ENCODE measurements around the gene MST1R.
"Not testable (repeated sequence)": the region's sequence is repeated elsewhere in the genome, so short reads cannot be mapped to it uniquely, and the experiment has no call there.

MST1R gene

GRCh38 chr3:49929291-49930167 lies 25.9 kb upstream of the MST1R start, which contains the start of gene MON1A:
Gene MON1A, minus strand, starts transcription at chr3:49929811. Its CDS starts 16,465 bp downstream, at chr3:49913346.
- Histone ChIP-seq H3K9me3 (ENCODE audit: control insufficient read depth, insufficient read depth, low read length) (no peaks in the 10 kb centered on the region), H3K27me3 (ENCODE audit: control insufficient read depth, insufficient read depth, low read length) (no peaks in the 10 kb centered on the region), H3K4me1 (ENCODE audit: control insufficient read depth, insufficient read depth, low read length) (no peaks in the 10 kb centered on the region; the same call in 1 of the 2 replicates), H3K27ac (ENCODE audit: low read length) (no peak within 1 kb of the TSS), H3K4me3 (ENCODE audit: low read length) (peak within 1 kb of the TSS; percentile 55), H3K36me3 (ENCODE audit: control insufficient read depth, insufficient read depth, low read length) (no peaks in the 10 kb centered on the region)
- DNase-seq (ENCODE audit: low read depth, low spot score), result no peak
- no CpG with 5 or more reads among the region's 56 CpGs for WGBS (ENCODE audit: insufficient coverage, insufficient read length)

- no peak for DNase-seq (ENCODE audit: low read depth, low spot score)
- Histone ChIP-seq H3K27ac (ENCODE audit: low read length) (no peak overlapping the region), H3K4me1 (ENCODE audit: control insufficient read depth, insufficient read depth, low read length) (no peaks in the 10 kb centered on the region; the same call in 1 of the 2 replicates), H3K27me3 (ENCODE audit: control insufficient read depth, insufficient read depth, low read length) (no peaks in the 10 kb centered on the region), H3K9me3 (ENCODE audit: control insufficient read depth, insufficient read depth, low read length) (no peaks in the 10 kb centered on the region), H3K36me3 (ENCODE audit: control insufficient read depth, insufficient read depth, low read length) (no peaks in the 10 kb centered on the region), H3K4me3 (ENCODE audit: low read length) (no peak overlapping the region)
- WGBS (ENCODE audit: insufficient coverage, insufficient read length), result no CpG with 5 or more reads among the region's 5 CpGs
Observed at GRCh38 chr3:49928481-49929017, 24.9 kb upstream of the MST1R start.

GRCh38 chr3:49927798-49928197 lies 24.1 kb upstream of the MST1R start:
- Histone ChIP-seq H3K36me3 (ENCODE audit: control insufficient read depth, insufficient read depth, low read length) (no peaks in the 10 kb centered on the region), H3K27me3 (ENCODE audit: control insufficient read depth, insufficient read depth, low read length) (no peaks in the 10 kb centered on the region), H3K4me3 (ENCODE audit: low read length) (no peak overlapping the region), H3K27ac (ENCODE audit: low read length) (no peak overlapping the region), H3K9me3 (ENCODE audit: control insufficient read depth, insufficient read depth, low read length) (no peaks in the 10 kb centered on the region), H3K4me1 (ENCODE audit: control insufficient read depth, insufficient read depth, low read length) (no peaks in the 10 kb centered on the region; the same call in 1 of the 2 replicates)
- DNase-seq (ENCODE audit: low read depth, low spot score), result no peak
- WGBS (ENCODE audit: insufficient coverage, insufficient read length), result no CpG with 5 or more reads among the region's 5 CpGs

- Histone ChIP-seq H3K27me3 (ENCODE audit: control insufficient read depth, insufficient read depth, low read length) (no peaks in the 10 kb centered on the region), H3K27ac (ENCODE audit: low read length) (no peak overlapping the region), H3K4me1 (ENCODE audit: control insufficient read depth, insufficient read depth, low read length) (no peaks in the 10 kb centered on the region; the same call in 1 of the 2 replicates), H3K4me3 (ENCODE audit: low read length) (no peak overlapping the region), H3K9me3 (ENCODE audit: control insufficient read depth, insufficient read depth, low read length) (no peaks in the 10 kb centered on the region), H3K36me3 (ENCODE audit: control insufficient read depth, insufficient read depth, low read length) (no peaks in the 10 kb centered on the region)
- no CpG with 5 or more reads among the region's 4 CpGs for WGBS (ENCODE audit: insufficient coverage, insufficient read length)
- no peak for DNase-seq (ENCODE audit: low read depth, low spot score)
Observed at GRCh38 chr3:49926117-49926728, 22.6 kb upstream of the MST1R start.

- no peak for DNase-seq (ENCODE audit: low read depth, low spot score)
- no CpG with 5 or more reads among the region's 2 CpGs for WGBS (ENCODE audit: insufficient coverage, insufficient read length)
- H3K36me3 ChIP-seq (ENCODE audit: control insufficient read depth, insufficient read depth, low read length), result no peaks in the 10 kb centered on the region
- no peaks in the 10 kb centered on the region for H3K27me3 ChIP-seq (ENCODE audit: control insufficient read depth, insufficient read depth, low read length)
- no peak overlapping the region for H3K4me3 ChIP-seq (ENCODE audit: low read length)
- H3K4me1 ChIP-seq (ENCODE audit: control insufficient read depth, insufficient read depth, low read length), result no peaks in the 10 kb centered on the region
- H3K27ac ChIP-seq (ENCODE audit: low read length), result no peak overlapping the region
- H3K9me3 ChIP-seq (ENCODE audit: control insufficient read depth, insufficient read depth, low read length), result no peaks in the 10 kb centered on the region
Observed at GRCh38 chr3:49925485-49925884, 21.8 kb upstream of the MST1R start.

- H3K4me3 ChIP-seq (ENCODE audit: low read length), result no peak overlapping the region
- H3K27me3 ChIP-seq (ENCODE audit: control insufficient read depth, insufficient read depth, low read length), result no peaks in the 10 kb centered on the region
- H3K36me3 ChIP-seq (ENCODE audit: control insufficient read depth, insufficient read depth, low read length), result no peaks in the 10 kb centered on the region
- WGBS (ENCODE audit: insufficient coverage, insufficient read length), result no CpG with 5 or more reads among the region's 2 CpGs
- H3K4me1 ChIP-seq (ENCODE audit: control insufficient read depth, insufficient read depth, low read length), result no peaks in the 10 kb centered on the region
- H3K9me3 ChIP-seq (ENCODE audit: control insufficient read depth, insufficient read depth, low read length), result no peaks in the 10 kb centered on the region
- DNase-seq (ENCODE audit: low read depth, low spot score), result no peak
- no peak overlapping the region for H3K27ac ChIP-seq (ENCODE audit: low read length)
Observed at GRCh38 chr3:49924683-49925082, 21.0 kb upstream of the MST1R start.

- H3K27me3 ChIP-seq (ENCODE audit: control insufficient read depth, insufficient read depth, low read length); DNase-seq (ENCODE audit: low read depth, low spot score); H3K36me3 ChIP-seq (ENCODE audit: control insufficient read depth, insufficient read depth, low read length); H3K4me3 ChIP-seq (ENCODE audit: low read length); H3K9me3 ChIP-seq (ENCODE audit: control insufficient read depth, insufficient read depth, low read length); H3K27ac ChIP-seq (ENCODE audit: low read length); H3K4me1 ChIP-seq (ENCODE audit: control insufficient read depth, insufficient read depth, low read length): not testable (repeated sequence)
- no CpG with 5 or more reads among the region's 19 CpGs for WGBS (ENCODE audit: insufficient coverage, insufficient read length)
Observed at GRCh38 chr3:49917806-49918590, 14.3 kb upstream of the MST1R start.

GRCh38 chr3:49916686-49917085 lies 13.0 kb upstream of the MST1R start:
- no peak for DNase-seq (ENCODE audit: low read depth, low spot score)
- no peak overlapping the region for H3K4me3 ChIP-seq (ENCODE audit: low read length)
- no peaks in the 10 kb centered on the region for H3K27me3 ChIP-seq (ENCODE audit: control insufficient read depth, insufficient read depth, low read length)
- H3K4me1 ChIP-seq (ENCODE audit: control insufficient read depth, insufficient read depth, low read length), result no peaks in the 10 kb centered on the region
- no peak overlapping the region for H3K27ac ChIP-seq (ENCODE audit: low read length)
- no CpG with 5 or more reads among the region's 5 CpGs for WGBS (ENCODE audit: insufficient coverage, insufficient read length)
- no peaks in the 10 kb centered on the region for H3K36me3 ChIP-seq (ENCODE audit: control insufficient read depth, insufficient read depth, low read length)
- H3K9me3 ChIP-seq (ENCODE audit: control insufficient read depth, insufficient read depth, low read length), result no peaks in the 10 kb centered on the region

GRCh38 chr3:49914906-49915305 lies 11.2 kb upstream of the MST1R start:
- Histone ChIP-seq H3K4me1 (ENCODE audit: control insufficient read depth, insufficient read depth, low read length) (peaks cover 5% of the 10 kb centered on the region), H3K4me3 (ENCODE audit: low read length) (no peak overlapping the region), H3K9me3 (ENCODE audit: control insufficient read depth, insufficient read depth, low read length) (no peaks in the 10 kb centered on the region), H3K27ac (ENCODE audit: low read length) (no peak overlapping the region), H3K27me3 (ENCODE audit: control insufficient read depth, insufficient read depth, low read length) (0 out of 2 replicates have a peak, but pooled peaks cover 2% of the 10 kb centered on the region), H3K36me3 (ENCODE audit: control insufficient read depth, insufficient read depth, low read length) (no peaks in the 10 kb centered on the region)
- DNase-seq (ENCODE audit: low read depth, low spot score), result no peak
- no CpG with 5 or more reads among the region's 2 CpGs for WGBS (ENCODE audit: insufficient coverage, insufficient read length)

- H3K36me3 ChIP-seq (ENCODE audit: control insufficient read depth, insufficient read depth, low read length), result no peaks in the 10 kb centered on the region
- WGBS (ENCODE audit: insufficient coverage, insufficient read length), result no CpG with 5 or more reads among the region's 4 CpGs
- H3K4me1 ChIP-seq (ENCODE audit: control insufficient read depth, insufficient read depth, low read length), result peaks cover 5% of the 10 kb centered on the region
- H3K4me3 ChIP-seq (ENCODE audit: low read length), result no peak overlapping the region
- no peak for DNase-seq (ENCODE audit: low read depth, low spot score)
- no peaks in the 10 kb centered on the region for H3K9me3 ChIP-seq (ENCODE audit: control insufficient read depth, insufficient read depth, low read length)
- H3K27me3 ChIP-seq (ENCODE audit: control insufficient read depth, insufficient read depth, low read length), result 0 out of 2 replicates have a peak, but pooled peaks cover 2% of the 10 kb centered on the region
- no peak overlapping the region for H3K27ac ChIP-seq (ENCODE audit: low read length)
Observed at GRCh38 chr3:49912881-49913281, 9.2 kb upstream of the MST1R start.

All from iPS DF 6.9 (cell line).